Hepatocyte (in vitro differentiated cells): ENCODE measurements around the gene RIN2. TPM values are rescaled to one million over a fixed set of nuclear protein-coding genes. Genes with fewer than 3 reads are reported as not detected.

Experiments
- DNase-seq: peaks from one replicate; pipeline ENCODE4 v3.0.0-alpha.2; 2016; ENCODE audit warnings: low spot score
- H2AFZ ChIP-seq: fragments of 200-600 bp; sonication (generic); 2 replicates; pipeline ENCODE4 v1.6.0; 2016; ENCODE audit warnings: antibody characterized with exemption, mild to moderate bottlenecking
- H3K27ac ChIP-seq: fragments of 200-600 bp; sonication (generic); 2 replicates; pipeline ENCODE4 v1.5.1; 2016; ENCODE audit warnings: mild to moderate bottlenecking
- H3K27me3 ChIP-seq: fragments of 200-600 bp; sonication (generic); 2 replicates; pipeline ENCODE4 v1.6.1; 2016
- H3K36me3 ChIP-seq: fragments of 200-600 bp; sonication (generic); replicated peaks from 2 replicates; pipeline ENCODE4 v1.5.1; 2016; ENCODE audit warnings: low read depth; ENCODE audit not compliant: insufficient read depth
- H3K4me1 ChIP-seq: fragments of 200-600 bp; sonication (generic); 2 replicates; pipeline ENCODE4 v1.5.1; 2016; ENCODE audit warnings: mild to moderate bottlenecking, moderate library complexity; ENCODE audit not compliant: insufficient read depth
- H3K4me2 ChIP-seq: fragments of 200-600 bp; sonication (generic); 2 replicates; pipeline ENCODE4 v1.6.0; 2016
- H3K4me3 ChIP-seq: fragments of 200-600 bp; sonication (generic); 2 replicates; pipeline ENCODE4 v1.5.1; 2016; ENCODE audit warnings: mild to moderate bottlenecking
- H3K79me2 ChIP-seq: fragments of 200-600 bp; sonication (generic); 2 replicates; pipeline ENCODE4 v1.6.0; 2017; ENCODE audit warnings: mild to moderate bottlenecking
- H3K9me2 ChIP-seq: fragments of 200-600 bp; sonication (generic); replicated peaks from 2 replicates; pipeline ENCODE4 v1.6.0; 2017; ENCODE audit warnings: mild to moderate bottlenecking; ENCODE audit not compliant: insufficient read depth
- H3K9me3 ChIP-seq: fragments of 200-600 bp; sonication (generic); 2 replicates; pipeline ENCODE4 v1.5.1; 2016; ENCODE audit warnings: low read depth, mild to moderate bottlenecking
- H4K20me1 ChIP-seq: fragments of 200-600 bp; sonication (generic); 2 replicates; pipeline ENCODE4 v1.6.0; 2016; ENCODE audit warnings: mild to moderate bottlenecking; ENCODE audit not compliant: insufficient read depth, poor library complexity, severe bottlenecking
- EZH2 ChIP-seq: fragments of 200-600 bp; sonication (generic); IDR thresholded peaks from 2 replicates; pipeline ENCODE4 v1.6.1; 2016; ENCODE audit warnings: antibody characterized with exemption, mild to moderate bottlenecking, borderline replicate concordance
- EZH2phosphoT487 ChIP-seq: fragments of 200-600 bp; sonication (generic); IDR thresholded peaks from one replicate; pipeline ENCODE4 v1.6.1; 2018; ENCODE audit warnings: antibody characterized with exemption, mild to moderate bottlenecking, low read depth, moderate library complexity; ENCODE audit not compliant: unreplicated experiment, severe bottlenecking
- WGBS: methylation state at CpG from one replicate; pipeline ENCODE4 v1.1.6; 2016; ENCODE audit warnings: low lambda C conversion rate; ENCODE audit errors: missing lambda C conversion rate; 5-methylcytosine and 5-hydroxymethylcytosine counted together
- polyA plus RNA-seq: library from polyadenylated mRNA; unstranded; fragments of >200 nt; fragmentation: Nextera tagmentation; extraction: Ambion mirVana; gene quantifications from 2 replicates; pipeline ENCODE4 v1.2.1, GENCODE V29; 2016
- total RNA-seq: library from RNA; depleted of rRNA; stranded (reverse); fragments of >200 nt; gene quantifications from 2 replicates; pipeline ENCODE4 v1.2.3, GENCODE V29; 2014
- TF ChIP-seq, protein P1 (sequence below): fragments of 200-600 bp; sonication (generic); IDR thresholded peaks from 2 replicates; pipeline ENCODE4 v1.5.1; 2016; ENCODE audit warnings: antibody characterized with exemption, mild to moderate bottlenecking; ENCODE audit not compliant: poor library complexity

Gene RIN2
- total and polyA plus RNA-seq, 2 experiments from 2014 or later: 24.5 to 39.0 TPM

DNA sequence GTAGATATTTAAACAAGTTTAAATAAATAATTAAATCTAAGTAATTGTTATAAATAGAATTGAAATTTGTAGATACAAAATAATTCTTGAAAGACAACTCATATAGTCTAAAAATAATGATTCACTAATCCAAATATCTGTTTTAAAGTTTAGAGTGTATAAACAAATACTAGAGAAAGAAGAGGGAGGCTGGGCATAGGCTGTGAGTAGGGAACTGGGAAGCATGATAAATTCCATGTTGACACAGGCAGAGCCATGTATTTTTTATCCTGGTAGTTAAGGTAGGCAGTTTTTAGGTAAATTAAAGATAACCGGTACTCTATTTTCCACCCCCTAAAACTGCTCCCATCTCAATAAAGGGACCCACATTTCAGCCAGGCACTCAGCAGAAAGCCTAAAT lies 11.7 kb upstream of the RIN2 start:
- no peak overlapping the region for H3K4me3 ChIP-seq
- no peaks in the 10 kb centered on the region for H3K9me3 ChIP-seq
- H3K4me1 ChIP-seq: peaks cover 8% of the 10 kb centered on the region
- H3K79me2 ChIP-seq: no peaks in the 10 kb centered on the region
- H3K9me2 ChIP-seq: no peaks in the 10 kb centered on the region
- H4K20me1 ChIP-seq: no peaks in the 10 kb centered on the region
- WGBS: 100% methylated on average over 1 of the region's 1 CpG
- no peak overlapping the region for H2AFZ ChIP-seq
- no peak for DNase-seq
- no peaks in the 10 kb centered on the region for H3K36me3 ChIP-seq
- H3K27me3 ChIP-seq: no peaks in the 10 kb centered on the region
- no peak overlapping the region for H3K27ac ChIP-seq
- no peak overlapping the region for H3K4me2 ChIP-seq
- no peak for TF ChIP-seq EZH2

DNA sequence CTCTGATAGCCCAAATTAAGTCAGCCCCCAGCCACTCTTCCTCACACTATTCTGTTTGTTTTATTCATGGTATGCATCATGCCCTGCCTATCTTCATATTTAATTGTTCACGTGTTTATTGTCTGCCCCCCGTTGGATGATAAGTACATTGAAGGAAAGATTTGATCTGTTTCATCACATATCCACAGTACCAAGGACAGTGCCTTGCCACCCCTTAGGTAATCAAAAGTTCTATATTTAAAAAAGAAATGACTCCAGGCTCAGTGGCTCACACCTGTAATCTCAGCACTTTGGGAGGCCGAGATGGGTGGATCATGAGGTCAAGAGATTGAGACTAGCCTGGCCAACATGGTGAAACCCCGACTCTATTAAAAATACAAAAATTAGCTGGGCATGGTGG lies 10.2 kb upstream of the RIN2 start:
- no peak overlapping the region for H3K4me3 ChIP-seq

DNA sequence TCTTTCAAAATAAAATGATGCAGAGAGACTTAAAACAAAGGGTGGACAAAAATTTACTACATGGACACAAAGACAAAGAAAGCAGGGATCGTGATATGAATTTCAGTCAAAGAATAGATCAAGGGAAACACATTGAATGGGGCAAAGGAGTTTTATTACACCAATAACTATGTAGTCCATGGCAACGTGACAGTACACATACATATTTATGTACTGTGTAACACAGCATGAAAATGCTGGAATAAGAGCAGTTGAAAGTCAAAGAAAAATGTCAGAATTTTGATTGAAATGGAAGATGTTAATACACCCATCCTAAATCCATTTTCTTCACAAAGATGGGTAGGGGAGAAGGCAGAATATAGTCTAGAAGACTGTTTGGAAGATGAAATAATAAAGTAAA lies 9.4 kb upstream of the RIN2 start:
- H3K4me2 ChIP-seq: no peak overlapping the region
- no peaks in the 10 kb centered on the region for H3K79me2 ChIP-seq
- DNase-seq: no peak
- no peaks in the 10 kb centered on the region for H3K9me3 ChIP-seq
- peaks cover 8% of the 10 kb centered on the region for H3K4me1 ChIP-seq
- H4K20me1 ChIP-seq: no peaks in the 10 kb centered on the region
- no peaks in the 10 kb centered on the region for H3K27me3 ChIP-seq
- H3K36me3 ChIP-seq: no peaks in the 10 kb centered on the region
- WGBS: 76% methylated on average over 2 of the region's 2 CpGs
- H3K9me2 ChIP-seq: no peaks in the 10 kb centered on the region
- TF ChIP-seq, protein P1, sequence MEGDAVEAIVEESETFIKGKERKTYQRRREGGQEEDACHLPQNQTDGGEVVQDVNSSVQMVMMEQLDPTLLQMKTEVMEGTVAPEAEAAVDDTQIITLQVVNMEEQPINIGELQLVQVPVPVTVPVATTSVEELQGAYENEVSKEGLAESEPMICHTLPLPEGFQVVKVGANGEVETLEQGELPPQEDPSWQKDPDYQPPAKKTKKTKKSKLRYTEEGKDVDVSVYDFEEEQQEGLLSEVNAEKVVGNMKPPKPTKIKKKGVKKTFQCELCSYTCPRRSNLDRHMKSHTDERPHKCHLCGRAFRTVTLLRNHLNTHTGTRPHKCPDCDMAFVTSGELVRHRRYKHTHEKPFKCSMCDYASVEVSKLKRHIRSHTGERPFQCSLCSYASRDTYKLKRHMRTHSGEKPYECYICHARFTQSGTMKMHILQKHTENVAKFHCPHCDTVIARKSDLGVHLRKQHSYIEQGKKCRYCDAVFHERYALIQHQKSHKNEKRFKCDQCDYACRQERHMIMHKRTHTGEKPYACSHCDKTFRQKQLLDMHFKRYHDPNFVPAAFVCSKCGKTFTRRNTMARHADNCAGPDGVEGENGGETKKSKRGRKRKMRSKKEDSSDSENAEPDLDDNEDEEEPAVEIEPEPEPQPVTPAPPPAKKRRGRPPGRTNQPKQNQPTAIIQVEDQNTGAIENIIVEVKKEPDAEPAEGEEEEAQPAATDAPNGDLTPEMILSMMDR: no peak
- TF ChIP-seq EZH2phosphoT487: no peak
- no peak for TF ChIP-seq EZH2
- H3K4me3 ChIP-seq: no peak overlapping the region
- H2AFZ ChIP-seq: no peak overlapping the region
- H3K27ac ChIP-seq: no peak overlapping the region

More for the DNA sequence above, 10.2 kb upstream of the RIN2 start:
- Histone ChIP-seq H2AFZ (no peak overlapping the region), H3K4me2 (no peak overlapping the region), H3K9me2 (no peaks in the 10 kb centered on the region), H3K27ac (no peak overlapping the region), H3K9me3 (no peaks in the 10 kb centered on the region), H4K20me1 (no peaks in the 10 kb centered on the region), H3K79me2 (no peaks in the 10 kb centered on the region), H3K4me1 (peaks cover 8% of the 10 kb centered on the region), H3K27me3 (no peaks in the 10 kb centered on the region), H3K36me3 (no peaks in the 10 kb centered on the region)
- TF ChIP-seq EZH2: no peak
- no peak for TF ChIP-seq EZH2phosphoT487
- TF ChIP-seq, protein P1: no peak
- WGBS: 89% methylated on average over 4 of the region's 4 CpGs
- DNase-seq: no peak

DNA sequence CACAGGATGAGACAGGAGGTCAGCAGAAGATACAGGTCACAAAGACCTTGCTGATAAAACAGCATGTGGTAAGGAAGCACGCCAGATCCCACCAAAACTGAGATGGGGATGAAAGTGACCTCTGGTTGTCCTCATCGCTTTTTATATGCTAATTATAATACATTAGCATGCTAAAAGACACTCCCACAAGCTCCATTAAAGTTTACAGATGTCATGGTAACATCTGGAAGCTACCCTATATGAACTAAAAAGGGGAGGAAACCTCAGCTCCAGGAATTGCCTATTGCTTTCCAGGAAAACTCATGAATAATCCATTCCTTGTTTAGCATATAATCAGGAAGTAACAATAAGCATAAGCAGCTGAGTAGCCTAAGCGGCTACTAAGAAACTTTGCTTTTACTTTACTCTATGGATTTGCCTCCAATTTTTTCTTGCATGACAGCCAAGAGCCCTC lies 8.4 kb upstream of the RIN2 start:
- 37% methylated on average over 3 of the region's 3 CpGs for WGBS

More for the DNA sequence above, 8.4 kb upstream of the RIN2 start:
- TF ChIP-seq, protein P1: no peak
- TF ChIP-seq EZH2phosphoT487 (no peak), EZH2 (no peak)
- H3K9me2 ChIP-seq: no peaks in the 10 kb centered on the region
- DNase-seq: no peak
- no peaks in the 10 kb centered on the region for H3K27me3 ChIP-seq
- H2AFZ ChIP-seq: no peak overlapping the region
- H3K4me1 ChIP-seq: peaks cover 8% of the 10 kb centered on the region
- peak overlapping the region; percentile 84 for H3K27ac ChIP-seq
- H3K36me3 ChIP-seq: no peaks in the 10 kb centered on the region
- no peak overlapping the region for H3K4me2 ChIP-seq
- no peaks in the 10 kb centered on the region for H3K79me2 ChIP-seq
- no peaks in the 10 kb centered on the region for H4K20me1 ChIP-seq
- no peaks in the 10 kb centered on the region for H3K9me3 ChIP-seq
- no peak overlapping the region for H3K4me3 ChIP-seq
